Activated CD4-positive, CD25-positive, alpha-beta regulatory T cell treated with anti-CD3 and anti-CD28 coated beads, Interleukin-2, amount 50 U/mL, for 16 hours (primary cell): Measurements from ENCODE around the gene GOLIM4.
"Not testable (repeated sequence)": the region's sequence is repeated elsewhere in the genome, so short reads cannot be mapped to it uniquely, and the experiment has no call there.

ENCODE experiments used
- DNase-seq: peaks from one replicate; pipeline ENCODE4 v3.0.0-alpha.2; 2020; ENCODE audit warnings: low read depth, low spot score

Gene GOLIM4, protein sequence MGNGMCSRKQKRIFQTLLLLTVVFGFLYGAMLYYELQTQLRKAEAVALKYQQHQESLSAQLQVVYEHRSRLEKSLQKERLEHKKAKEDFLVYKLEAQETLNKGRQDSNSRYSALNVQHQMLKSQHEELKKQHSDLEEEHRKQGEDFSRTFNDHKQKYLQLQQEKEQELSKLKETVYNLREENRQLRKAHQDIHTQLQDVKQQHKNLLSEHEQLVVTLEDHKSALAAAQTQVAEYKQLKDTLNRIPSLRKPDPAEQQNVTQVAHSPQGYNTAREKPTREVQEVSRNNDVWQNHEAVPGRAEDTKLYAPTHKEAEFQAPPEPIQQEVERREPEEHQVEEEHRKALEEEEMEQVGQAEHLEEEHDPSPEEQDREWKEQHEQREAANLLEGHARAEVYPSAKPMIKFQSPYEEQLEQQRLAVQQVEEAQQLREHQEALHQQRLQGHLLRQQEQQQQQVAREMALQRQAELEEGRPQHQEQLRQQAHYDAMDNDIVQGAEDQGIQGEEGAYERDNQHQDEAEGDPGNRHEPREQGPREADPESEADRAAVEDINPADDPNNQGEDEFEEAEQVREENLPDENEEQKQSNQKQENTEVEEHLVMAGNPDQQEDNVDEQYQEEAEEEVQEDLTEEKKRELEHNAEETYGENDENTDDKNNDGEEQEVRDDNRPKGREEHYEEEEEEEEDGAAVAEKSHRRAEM

DNA sequence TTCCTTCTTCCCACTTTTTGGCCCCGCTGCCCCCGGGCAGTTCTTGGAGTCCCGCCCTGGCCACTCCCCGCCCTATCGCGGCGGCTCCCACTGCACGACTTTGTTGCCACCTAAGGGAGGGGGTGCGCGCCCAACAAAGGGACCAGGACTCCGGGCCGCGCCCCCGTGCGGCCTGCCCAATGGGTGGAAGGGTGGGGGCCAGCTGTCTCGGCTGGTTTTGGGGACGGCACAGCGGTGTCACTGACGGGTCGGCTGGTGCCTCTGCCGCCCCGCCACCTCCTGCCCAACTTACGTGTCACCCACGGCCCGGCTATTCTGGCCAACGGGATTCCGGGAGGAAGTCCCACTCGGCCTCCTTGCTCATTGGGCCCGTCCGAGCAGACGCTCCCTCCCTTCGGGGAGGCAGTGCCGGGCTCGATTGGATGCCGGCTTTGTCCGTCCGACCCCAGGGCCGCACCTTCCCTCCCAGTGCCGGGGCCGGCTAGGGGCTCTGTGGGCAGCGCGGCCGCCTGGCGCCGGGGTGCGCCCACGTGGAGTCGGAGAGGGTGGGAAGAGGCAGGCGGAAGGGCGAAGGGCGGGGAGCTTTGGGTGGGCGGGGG is at the start of gene GOLIM4:
Gene GOLIM4, minus strand, starts transcription at position 314 of the 599 bp plus-strand sequence. CDS start 639 bp downstream, outside the sequence.
- DNase-seq = no peak

DNA sequence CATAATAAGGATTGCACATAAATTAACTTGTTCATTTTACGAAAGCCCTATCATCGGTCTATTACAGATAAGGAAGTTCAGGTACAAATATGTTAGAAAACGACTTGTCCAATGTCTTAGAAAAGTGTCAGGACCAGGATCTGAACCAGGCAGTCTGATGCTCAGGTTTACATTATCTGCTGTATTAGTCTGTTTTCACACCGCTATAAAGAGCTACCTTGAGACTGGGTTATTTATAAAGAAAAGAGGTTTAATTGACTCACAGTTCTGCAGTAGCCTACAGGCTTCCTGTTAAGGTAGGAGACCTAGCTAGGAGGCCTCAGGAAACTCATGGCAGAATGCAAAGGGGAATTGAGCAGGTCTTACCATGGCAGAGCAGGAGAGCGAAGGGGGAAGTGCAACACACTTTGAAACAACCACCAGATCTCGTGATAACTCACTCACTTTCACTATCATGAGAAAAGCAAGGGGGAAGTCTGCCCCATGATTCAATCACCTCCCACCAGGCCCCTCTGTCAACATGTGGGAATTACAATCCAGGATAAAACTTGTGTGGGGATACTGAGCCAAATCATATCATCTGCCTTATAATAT is 45.8 kb upstream of the GOLIM4 start:
- DNase-seq = no peak

DNA sequence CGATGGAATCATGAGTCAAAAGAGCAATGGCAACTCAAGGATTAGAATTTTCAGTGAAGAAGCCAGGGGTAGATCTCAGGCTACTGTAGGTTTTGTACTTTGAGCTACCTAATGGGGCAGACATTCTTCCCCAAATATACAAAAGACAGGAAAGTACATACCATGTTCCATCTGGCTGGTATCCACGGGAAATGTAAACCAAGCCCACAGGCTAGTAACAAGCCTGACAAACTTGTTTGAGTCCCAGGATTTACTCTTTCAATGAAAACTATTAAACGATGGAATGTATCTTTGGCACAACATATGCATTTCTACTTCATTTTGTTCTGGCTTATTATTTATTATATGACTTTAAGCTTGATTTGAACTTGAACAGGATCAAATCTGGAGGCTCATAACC is 44.2 kb upstream of the GOLIM4 start:
- DNase-seq = no peak

DNA sequence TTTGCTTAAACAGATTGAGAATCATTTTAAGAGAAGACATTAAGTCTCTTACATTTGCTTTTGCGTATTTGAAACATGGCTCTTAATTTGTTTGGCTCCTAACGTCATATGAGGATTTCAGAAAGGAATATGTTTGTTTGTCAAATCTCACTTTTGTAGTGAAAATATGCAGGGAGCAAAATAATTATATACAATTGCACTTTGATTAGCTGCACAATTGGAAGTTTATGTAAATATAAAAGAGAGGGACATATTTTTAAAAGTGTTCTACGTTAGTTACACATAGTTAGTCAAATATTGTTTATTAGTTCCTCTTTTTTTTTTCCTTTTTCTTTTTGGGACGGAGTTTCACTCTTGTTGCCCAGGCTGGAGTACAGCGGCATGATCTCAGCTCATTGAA is 42.7 kb upstream of the GOLIM4 start:
- no peak for DNase-seq

DNA sequence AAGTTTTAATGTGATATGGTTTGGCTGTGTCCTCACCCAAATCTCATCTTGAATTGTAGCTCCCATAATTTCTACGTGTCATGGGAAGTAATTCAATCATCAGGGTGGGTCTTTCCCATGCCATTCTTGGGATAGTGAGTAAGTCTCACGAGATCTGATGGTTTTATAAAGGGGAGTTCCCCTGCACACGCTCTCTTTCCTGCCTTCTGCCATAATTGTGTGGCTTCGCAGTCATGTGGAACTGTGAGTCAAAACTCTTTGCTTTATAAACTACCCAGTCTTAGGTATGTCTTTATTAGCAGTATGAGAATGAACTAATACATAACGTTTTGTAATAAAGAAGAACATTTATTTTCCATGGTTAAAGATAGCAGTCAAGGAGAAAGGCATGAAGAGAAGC is 39.2 kb upstream of the GOLIM4 start:
- no peak for DNase-seq

DNA sequence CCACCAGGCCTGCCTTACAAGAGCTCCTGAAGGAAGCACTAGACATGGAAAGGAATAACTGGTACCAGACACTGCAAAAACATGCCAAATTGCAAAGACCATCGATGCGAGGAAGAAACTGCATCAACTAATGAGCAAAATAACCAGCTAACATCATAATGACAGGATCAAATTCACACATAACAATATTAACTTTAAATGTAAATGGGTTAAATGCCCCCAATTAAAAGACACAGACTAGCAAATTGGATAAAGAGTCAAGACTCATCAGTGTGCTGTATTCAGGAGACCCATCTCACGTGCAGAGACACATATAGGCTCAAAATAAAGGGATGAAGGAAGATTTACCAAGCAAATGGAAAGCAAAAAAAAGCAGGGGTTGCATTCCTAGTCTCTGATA is 34.5 kb upstream of the GOLIM4 start:
- DNase-seq = not testable (repeated sequence)

DNA sequence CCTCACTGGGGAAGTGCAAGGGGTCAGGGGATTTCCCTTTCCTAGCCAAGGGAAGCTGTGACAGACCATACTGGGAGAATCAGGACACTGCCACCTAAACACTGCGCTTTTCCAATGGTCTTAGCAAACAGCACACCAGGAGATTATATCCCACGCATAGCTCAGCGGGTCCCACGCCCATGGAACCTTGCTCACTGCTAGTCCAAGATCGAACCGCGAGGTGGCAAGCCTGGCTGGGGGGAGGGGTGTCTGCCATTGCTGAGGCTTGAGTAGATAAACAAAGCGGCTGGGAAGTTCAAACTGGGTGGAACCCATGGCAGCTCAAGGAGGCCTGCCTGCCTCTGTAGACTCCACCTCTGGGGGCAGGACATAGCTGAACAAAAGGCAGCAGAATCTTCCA is 32.7 kb upstream of the GOLIM4 start:
- not testable (repeated sequence) for DNase-seq

DNA sequence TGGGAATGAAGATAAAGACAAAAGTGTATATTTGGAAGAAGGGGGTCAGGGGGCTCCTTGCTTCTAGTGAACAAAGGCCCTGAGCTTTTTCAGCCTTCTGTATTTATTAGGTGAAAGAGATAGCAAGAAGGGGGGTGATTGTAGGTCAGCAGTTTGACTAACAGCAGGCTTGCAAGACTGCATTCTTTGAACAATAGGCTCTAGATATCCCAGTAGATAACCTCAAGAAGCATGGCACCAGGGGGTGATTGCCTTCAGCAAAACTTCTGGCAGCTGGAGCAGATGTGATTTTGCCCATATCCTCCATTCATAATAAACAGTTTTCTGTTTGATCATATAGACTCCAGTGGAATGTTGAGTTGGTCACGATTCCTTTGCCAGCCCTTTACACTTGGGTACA is 31.7 kb upstream of the GOLIM4 start:
- DNase-seq = no peak

DNA sequence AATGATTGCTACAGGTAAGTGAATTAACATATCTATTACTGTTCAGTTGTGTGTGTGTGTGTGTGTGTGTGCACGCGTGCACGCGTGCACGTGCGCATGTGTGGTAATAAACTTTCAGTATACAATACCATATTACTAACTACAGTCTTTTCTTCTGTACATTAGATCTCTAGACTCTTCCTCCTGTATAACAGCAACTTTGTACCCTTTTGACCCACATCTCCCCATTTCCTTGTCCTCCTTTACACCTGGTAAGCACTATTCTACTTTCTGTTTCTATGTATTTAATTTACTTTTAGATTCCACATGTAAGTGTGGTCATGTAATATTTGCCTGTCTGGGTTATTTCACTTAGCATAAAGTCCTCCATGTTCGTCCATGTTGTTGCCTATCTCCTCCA is 29.1 kb upstream of the GOLIM4 start:
- no peak for DNase-seq

DNA sequence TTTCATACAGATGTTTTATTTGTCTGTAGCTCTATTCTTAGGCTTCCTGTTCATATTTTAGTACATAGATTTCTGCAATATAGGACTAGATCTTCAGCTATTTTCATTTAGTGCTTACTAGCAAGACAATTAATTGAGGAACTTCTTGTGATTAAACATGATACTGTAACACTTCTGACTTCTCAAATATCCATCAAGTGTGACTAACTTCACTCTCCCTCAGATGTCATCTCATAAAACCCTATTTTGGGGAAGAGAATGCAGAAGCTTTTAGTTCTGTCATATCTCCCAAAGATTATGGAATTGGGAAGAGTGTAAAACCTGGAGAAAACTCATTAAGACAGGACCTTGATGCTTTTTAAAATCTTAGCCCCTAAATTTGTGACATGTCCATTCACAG is 28.6 kb upstream of the GOLIM4 start:
- DNase-seq = no peak

DNA sequence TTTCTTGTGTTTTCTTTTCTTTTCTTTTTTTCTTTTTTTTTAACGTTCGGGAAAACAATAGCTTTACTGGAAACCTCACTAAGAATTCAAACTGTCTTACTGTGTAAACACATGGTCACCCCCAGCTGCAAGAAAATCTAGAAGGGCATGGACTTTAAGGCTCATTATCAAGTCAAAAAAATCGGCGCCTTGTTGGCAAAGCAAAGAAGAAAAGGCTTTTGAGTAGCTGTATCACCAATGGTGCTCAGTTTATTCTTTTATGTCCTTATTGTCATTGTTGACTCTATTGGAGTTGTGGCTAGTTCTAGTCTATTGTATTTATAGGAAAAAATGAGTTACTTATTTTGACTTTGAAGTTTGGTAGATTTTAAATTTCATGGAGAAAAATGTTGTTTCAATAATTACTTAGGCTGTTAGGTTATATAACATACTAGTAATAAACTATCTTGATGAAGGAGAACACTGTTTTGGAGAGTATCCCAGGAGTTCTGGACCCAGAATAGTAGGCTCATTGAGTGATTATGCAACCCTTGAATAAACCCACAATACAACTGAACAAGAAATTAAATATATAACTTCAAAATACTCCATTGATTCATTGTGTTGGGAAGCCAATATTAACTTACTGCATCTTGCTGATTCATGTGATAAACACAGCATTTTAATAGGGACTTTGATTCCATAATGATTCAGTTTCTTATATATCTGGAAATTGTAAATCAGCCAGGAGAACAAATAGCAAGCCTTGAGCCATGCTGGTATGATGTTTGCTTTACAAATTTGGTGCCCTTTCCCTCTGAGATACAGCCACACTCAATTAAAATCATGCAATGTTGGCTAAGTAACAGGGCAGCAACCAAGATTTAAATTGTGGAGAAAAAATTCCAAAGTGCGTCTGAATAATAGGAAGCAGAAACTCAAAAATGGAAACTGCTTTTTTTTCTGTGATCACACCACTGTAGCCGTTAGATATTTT is 27.8 kb upstream of the GOLIM4 start:
- no peak for DNase-seq

DNA sequence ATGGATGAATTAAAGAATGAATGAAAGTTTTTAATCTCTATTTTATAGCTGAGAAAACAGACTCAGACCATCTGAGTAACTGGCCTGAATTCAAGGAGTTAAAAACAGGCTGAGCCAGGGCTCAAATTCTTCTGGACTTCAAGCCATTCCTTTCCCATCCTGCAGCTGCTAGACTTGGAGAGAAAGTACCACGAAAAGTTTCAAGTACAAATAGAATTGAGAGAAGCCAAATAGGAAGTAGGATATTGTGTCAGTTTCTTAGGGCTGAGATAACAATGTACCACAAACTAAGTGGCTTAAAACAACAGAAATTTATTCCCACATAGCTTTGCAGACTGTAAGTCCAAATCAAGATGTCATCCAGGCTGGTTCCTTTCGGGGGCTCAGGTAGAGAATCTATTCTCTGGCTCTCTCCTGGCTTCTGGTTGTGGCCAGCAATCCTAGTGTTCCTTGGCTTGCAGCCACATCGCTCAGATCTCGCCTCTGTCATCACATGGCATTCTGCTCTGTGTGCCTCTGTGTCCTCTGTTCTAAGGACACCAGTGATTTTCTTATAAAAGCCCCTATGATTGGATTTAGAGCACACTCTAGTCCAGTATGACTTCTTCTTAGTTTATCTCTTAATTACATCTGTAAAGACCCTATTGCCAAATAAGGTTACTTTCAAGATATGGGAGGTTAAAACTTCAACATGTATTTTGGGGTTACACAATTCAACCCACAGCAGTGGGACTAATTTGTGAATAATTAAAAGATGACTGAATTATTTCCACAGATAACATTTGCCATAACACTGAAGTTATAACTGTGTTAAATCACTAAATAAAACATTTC is 25.7 kb upstream of the GOLIM4 start:
- DNase-seq = no peak

DNA sequence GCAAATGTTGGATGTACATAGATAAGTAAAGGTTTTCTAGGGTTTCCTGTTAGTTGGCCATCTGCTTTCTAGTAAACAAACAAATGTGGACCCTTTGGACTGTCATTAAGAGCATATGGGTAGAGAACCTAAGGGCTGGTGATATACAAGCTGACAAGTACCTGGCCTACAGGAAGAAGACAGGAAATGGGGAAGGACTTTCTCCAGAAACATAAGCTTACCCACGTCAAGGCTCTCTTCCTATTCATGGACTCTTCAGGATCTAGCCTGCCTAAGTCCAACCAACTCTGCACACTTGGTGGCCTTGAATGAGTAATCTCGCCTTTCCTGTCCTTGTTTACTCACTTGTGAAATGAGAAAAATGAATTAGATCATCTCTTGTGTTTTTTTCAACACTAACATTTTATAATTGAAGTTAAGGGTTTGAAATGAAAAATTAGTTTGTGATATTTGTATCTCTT is 22.2 kb upstream of the GOLIM4 start:
- DNase-seq = no peak

DNA sequence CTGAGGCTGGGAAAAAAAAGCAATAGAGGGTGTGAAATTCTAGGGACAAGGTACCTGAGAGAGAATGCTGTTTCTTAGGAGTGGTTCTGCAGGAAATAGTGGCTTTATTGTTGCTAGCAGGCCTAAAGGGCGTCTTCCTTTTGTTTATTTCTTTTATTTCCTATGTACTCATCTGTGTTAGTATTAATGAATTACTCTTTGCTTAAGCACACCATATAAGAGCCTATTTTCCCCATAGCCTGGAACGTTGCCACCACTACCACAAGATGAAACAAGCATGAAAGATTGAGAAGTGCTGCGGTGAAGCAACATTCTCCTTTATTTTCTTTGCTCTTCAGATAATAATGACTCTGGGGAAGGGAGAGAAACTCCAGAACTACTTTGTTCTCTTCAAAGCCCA is 21.3 kb upstream of the GOLIM4 start:
- DNase-seq = no peak

DNA sequence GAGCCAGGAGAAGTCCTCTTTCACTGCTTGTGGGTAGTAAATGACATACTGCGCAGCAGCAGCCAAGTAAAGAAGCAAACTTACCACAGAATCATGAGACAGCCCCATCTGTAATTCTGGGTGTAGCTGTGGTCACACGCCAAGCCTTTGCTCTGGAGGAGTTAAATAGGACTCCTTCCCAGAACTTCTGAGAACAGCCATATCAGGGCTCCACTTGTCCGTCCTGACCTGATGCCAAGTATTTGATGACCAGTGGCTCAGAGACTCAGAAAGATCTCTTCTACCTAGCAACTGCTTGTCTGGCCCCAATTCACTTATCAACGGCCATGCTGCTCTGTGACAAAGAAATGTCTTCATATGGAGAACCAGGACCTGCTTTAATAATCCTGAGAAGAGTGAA is 20.6 kb upstream of the GOLIM4 start:
- no peak for DNase-seq

DNA sequence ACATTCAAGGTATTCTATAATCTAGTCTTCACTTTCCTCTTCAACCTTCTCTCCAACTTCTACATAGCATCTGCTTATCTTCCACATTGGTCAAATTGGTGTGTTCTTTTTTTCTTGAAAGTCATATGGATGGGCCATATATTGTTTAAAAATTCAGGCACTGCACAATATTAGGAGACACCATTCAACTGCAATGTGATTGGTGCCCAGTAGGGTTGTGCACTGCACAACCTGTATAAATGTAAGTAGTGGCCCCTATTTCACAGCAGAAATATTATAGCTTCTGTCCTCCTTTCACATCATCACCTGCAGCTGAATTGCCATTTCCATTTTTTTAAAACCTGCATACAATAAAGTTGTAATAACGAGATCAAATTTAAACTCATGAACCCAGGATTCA is 18.1 kb upstream of the GOLIM4 start:
- DNase-seq = no peak

DNA sequence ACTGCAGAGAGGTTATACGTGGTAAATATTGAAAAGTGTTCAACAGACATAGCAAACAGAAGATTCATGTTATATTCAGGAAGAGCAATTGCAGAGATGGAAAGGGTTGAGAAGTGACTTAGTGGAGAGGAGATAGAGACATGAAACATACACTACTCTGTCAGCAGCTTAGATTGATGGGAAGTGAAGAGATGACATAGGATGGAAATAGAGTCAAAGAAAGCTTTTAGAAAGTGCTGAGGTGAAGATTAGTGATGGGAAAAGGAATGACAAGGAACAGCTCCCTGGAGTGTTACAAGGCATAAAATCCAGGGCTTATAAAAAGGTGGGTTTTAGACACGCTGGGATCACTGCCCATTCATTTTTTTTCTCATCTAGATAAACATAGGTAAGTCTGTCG is 17.2 kb upstream of the GOLIM4 start:
- no peak for DNase-seq

DNA sequence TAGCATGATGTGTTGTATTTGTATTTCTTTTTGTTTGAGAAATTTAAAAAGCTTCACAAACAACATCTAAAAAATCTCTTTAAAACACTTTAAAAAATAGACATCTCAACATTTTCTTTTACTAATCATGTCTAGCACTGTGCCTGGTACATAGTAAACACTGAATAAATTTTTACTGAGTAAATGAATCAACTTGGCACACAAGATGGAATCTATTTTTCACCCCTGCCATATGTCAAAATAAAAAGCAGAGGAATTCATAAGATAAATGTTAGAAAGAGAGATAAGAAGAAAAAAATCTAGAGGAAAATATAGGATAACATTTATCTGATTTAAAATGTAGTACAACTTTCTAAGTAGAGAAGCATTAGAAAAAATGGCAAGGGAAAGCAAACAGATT is 8.6 kb upstream of the GOLIM4 start:
- DNase-seq = no peak

DNA sequence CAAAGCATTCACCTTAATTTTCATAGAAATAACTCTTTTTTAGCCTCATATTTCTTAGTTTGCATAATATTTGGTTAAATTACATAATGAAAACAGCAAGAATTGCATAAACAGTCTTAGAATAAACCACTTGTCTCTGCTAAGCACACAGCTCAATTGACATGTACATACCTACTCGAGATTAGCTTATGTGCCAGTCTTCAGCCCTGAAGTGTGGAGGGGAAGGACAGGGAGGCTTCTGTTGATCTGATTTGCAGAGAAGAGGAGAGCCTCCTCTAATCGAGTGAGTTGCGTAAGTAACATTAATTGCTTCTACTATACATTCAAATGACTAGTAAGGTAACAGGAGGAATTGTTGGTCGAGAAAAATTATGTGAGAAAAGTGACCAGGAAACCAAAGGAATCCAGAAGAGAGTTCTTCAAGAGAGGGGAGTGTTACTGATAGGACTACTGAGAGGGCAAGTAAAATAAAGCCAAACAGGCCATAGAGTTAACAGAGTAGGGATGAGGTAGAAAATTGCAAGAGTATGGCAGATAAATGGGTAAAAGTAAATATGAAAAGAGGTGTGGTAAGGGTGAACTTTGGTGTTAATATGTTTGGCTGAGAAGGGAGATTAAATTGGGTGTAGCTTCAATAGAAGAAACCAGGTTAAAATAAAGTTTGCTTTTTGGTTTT is 7.1 kb upstream of the GOLIM4 start:
- DNase-seq = no peak
